ENCODE data around the gene MYCT1. TPM values are rescaled to one million over a fixed set of nuclear protein-coding genes. Genes with fewer than 3 reads are reported as not detected.

MYCT1 gene
- total and polyA plus RNA-seq, 2 of the 8 experiments (the other 6 are each of a cell fraction or from before 2014, with no cell fraction given), result 0.39 to 3.3 TPM

Other genes with a start within 250 kb of the MYCT1 start
- gene SYNE1, start 60.5 kb upstream of the MYCT1 start, total RNA-seq (2021; fragmentation: NEBNext Ultra II Directional; extraction: Animal tissue kit (Norgen Biotek cat#: 25700)), result 5.1 and 5.5 TPM in 2 replicates
- 2.6 and 2.8 TPM in 2 replicates for gene SYNE1, start 60.5 kb upstream of the MYCT1 start, polyA plus RNA-seq (2011; rRNA removed)
- gene VIP, start 52.9 kb downstream of the MYCT1 start, total RNA-seq (2021; fragmentation: NEBNext Ultra II Directional; extraction: Animal tissue kit (Norgen Biotek cat#: 25700)), result not detected in 2 replicates
- gene VIP, start 52.9 kb downstream of the MYCT1 start, polyA plus RNA-seq (2011; rRNA removed), result not detected in 2 replicates